ENCODE data around the gene LMAN2L.

DNA sequence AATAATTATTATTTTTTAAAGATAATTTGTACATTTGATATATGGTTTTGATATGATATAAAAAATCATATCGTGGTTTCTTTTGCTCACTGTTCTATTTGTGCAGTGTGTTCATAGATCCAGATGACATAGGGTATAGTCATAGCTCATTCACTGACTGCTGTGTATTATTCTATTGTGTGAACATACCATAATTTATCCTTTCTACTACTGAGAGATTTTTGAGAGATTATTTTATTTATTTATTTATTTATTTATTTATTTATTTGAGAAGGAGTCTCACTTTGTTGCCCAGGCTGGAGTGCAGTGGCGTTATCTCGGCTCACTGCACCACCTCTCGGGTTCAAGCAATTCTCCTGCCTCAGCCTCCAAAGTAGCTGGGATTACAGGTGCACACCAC is 58.3 kb downstream of the LMAN2L start:
- TF ChIP-seq, protein P1, sequence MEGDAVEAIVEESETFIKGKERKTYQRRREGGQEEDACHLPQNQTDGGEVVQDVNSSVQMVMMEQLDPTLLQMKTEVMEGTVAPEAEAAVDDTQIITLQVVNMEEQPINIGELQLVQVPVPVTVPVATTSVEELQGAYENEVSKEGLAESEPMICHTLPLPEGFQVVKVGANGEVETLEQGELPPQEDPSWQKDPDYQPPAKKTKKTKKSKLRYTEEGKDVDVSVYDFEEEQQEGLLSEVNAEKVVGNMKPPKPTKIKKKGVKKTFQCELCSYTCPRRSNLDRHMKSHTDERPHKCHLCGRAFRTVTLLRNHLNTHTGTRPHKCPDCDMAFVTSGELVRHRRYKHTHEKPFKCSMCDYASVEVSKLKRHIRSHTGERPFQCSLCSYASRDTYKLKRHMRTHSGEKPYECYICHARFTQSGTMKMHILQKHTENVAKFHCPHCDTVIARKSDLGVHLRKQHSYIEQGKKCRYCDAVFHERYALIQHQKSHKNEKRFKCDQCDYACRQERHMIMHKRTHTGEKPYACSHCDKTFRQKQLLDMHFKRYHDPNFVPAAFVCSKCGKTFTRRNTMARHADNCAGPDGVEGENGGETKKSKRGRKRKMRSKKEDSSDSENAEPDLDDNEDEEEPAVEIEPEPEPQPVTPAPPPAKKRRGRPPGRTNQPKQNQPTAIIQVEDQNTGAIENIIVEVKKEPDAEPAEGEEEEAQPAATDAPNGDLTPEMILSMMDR (IDR thresholded peaks at IDR 0.05; ENCODE audit: low read length): no peak
- TF ChIP-seq EZH2 (IDR thresholded peaks at IDR 0.05; ENCODE audit: borderline replicate concordance, low read length): no peak
